MM.1S (cell line): ENCODE measurements around the gene CHM.
"Not testable (repeated sequence)": the region's sequence is repeated elsewhere in the genome, so short reads cannot be mapped to it uniquely, and the experiment has no call there.

Experiments
- DNase-seq: peaks from one replicate; pipeline ENCODE4 v3.0.0-alpha.2; 2015
- H2AFZ ChIP-seq: fragments of 300-600 bp; sonication (generic); 2 replicates; pipeline ENCODE4 v1.6.0; 2016; ENCODE audit warnings: antibody characterized with exemption, low read length
- H3F3A ChIP-seq: fragments of 300-600 bp; sonication (generic); 2 replicates; pipeline ENCODE4 v1.6.1; 2016; ENCODE audit warnings: mild to moderate bottlenecking, antibody characterized with exemption, low read length, moderate library complexity, mixed read lengths; ENCODE audit not compliant: insufficient read depth
- H3K27ac ChIP-seq: fragments of 300-600 bp; sonication (generic); 2 replicates; pipeline ENCODE4 v1.5.1; 2016; ENCODE audit warnings: mild to moderate bottlenecking, low read length
- H3K27me3 ChIP-seq: fragments of 300-600 bp; sonication (generic); replicated peaks from 2 replicates; pipeline ENCODE4 v1.6.0; 2016; ENCODE audit warnings: low read length; ENCODE audit not compliant: insufficient read depth
- H3K36me3 ChIP-seq: fragments of 300-600 bp; sonication (generic); replicated peaks from 2 replicates; pipeline ENCODE4 v1.6.1; 2016; ENCODE audit warnings: mild to moderate bottlenecking, low read length, mixed read lengths; ENCODE audit not compliant: insufficient read depth
- H3K4me1 ChIP-seq: fragments of 300-600 bp; sonication (generic); 2 replicates; pipeline ENCODE4 v1.6.1; 2016; ENCODE audit warnings: low read length, mixed read lengths
- H3K4me2 ChIP-seq: fragments of 300-600 bp; sonication (generic); 2 replicates; pipeline ENCODE4 v1.6.0; 2016; ENCODE audit warnings: low read depth, low read length
- H3K4me3 ChIP-seq: fragments of 300-600 bp; sonication (generic); 2 replicates; pipeline ENCODE4 v1.5.1; 2016; ENCODE audit warnings: low read length, mixed read lengths
- H3K79me2 ChIP-seq: fragments of 300-600 bp; sonication (generic); 2 replicates; pipeline ENCODE4 v1.6.1; 2016; ENCODE audit warnings: mixed run types, low read length, mixed read lengths
- H3K9ac ChIP-seq: fragments of 300-600 bp; sonication (generic); 2 replicates; pipeline ENCODE4 v1.6.1; 2016; ENCODE audit warnings: low read length, mixed read lengths
- H3K9me2 ChIP-seq: fragments of 300-600 bp; sonication (generic); replicated peaks from 2 replicates; pipeline ENCODE4 v1.6.1; 2016; ENCODE audit warnings: mild to moderate bottlenecking, low read length, mixed read lengths; ENCODE audit not compliant: insufficient read depth
- H3K9me3 ChIP-seq: fragments of 300-600 bp; sonication (generic); replicated peaks from 2 replicates; pipeline ENCODE4 v1.6.1; 2016; ENCODE audit warnings: mild to moderate bottlenecking, low read length, mixed read lengths; ENCODE audit not compliant: insufficient read depth
- H4K20me1 ChIP-seq: fragments of 300-600 bp; sonication (generic); 2 replicates; pipeline ENCODE4 v1.6.1; 2016; ENCODE audit warnings: mild to moderate bottlenecking, low read length, moderate library complexity, mixed read lengths; ENCODE audit not compliant: insufficient read depth
- EZH2 ChIP-seq: fragments of 300-600 bp; sonication (generic); optimal IDR thresholded peaks from 2 replicates; pipeline ENCODE3; 2017; ENCODE audit warnings: low read depth, mild to moderate bottlenecking, antibody characterized with exemption, low read length, mixed read lengths
- EZH2phosphoT487 ChIP-seq: fragments of 300-600 bp; sonication (generic); IDR thresholded peaks from 2 replicates; pipeline ENCODE4 v1.6.1; 2018; ENCODE audit warnings: antibody characterized with exemption, low read length
- TF ChIP-seq, protein P1 (sequence below): fragments of 300-600 bp; sonication (generic); IDR thresholded peaks from 2 replicates; pipeline ENCODE4 v1.5.1; 2016; ENCODE audit warnings: antibody characterized with exemption, low read length, mixed read lengths

Gene CHM

DNA sequence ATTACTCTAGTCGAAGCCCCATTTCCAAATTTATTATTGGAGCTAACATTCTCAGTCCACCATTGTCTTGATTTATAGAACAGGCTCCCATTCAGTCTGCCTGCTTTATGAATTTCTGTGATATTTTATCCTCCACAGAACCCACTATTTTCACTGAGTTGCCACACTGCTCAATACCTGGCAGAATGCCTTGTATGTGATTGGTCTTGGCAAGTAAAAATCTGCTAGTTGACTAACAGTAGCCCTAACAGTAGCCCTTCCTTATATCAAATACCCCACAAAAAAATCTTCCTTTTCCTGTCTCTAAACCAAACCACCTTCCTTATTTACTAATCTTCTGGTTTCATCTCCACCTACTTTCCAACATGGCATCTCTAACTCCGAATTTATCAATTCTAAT, 82.6 kb downstream of the CHM start:
- TF ChIP-seq, protein P1, sequence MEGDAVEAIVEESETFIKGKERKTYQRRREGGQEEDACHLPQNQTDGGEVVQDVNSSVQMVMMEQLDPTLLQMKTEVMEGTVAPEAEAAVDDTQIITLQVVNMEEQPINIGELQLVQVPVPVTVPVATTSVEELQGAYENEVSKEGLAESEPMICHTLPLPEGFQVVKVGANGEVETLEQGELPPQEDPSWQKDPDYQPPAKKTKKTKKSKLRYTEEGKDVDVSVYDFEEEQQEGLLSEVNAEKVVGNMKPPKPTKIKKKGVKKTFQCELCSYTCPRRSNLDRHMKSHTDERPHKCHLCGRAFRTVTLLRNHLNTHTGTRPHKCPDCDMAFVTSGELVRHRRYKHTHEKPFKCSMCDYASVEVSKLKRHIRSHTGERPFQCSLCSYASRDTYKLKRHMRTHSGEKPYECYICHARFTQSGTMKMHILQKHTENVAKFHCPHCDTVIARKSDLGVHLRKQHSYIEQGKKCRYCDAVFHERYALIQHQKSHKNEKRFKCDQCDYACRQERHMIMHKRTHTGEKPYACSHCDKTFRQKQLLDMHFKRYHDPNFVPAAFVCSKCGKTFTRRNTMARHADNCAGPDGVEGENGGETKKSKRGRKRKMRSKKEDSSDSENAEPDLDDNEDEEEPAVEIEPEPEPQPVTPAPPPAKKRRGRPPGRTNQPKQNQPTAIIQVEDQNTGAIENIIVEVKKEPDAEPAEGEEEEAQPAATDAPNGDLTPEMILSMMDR, result no peak
- TF ChIP-seq EZH2phosphoT487, result no peak
- no peak for TF ChIP-seq EZH2
- H3K27ac ChIP-seq, result no peak overlapping the region
- H3K27me3 ChIP-seq, result no peaks in the 10 kb centered on the region
- no peaks in the 10 kb centered on the region for H3K9me2 ChIP-seq
- H3K4me3 ChIP-seq, result no peak overlapping the region
- no peaks in the 10 kb centered on the region for H3K9me3 ChIP-seq
- no peaks in the 10 kb centered on the region for H3K36me3 ChIP-seq
- no peaks in the 10 kb centered on the region for H3K4me1 ChIP-seq
- no peak overlapping the region for H2AFZ ChIP-seq
- no peak overlapping the region for H3K9ac ChIP-seq
- H3K79me2 ChIP-seq, result no peaks in the 10 kb centered on the region
- no peaks in the 10 kb centered on the region for H3F3A ChIP-seq
- no peaks in the 10 kb centered on the region for H4K20me1 ChIP-seq
- no peak for DNase-seq
- H3K4me2 ChIP-seq, result no peak overlapping the region

DNA sequence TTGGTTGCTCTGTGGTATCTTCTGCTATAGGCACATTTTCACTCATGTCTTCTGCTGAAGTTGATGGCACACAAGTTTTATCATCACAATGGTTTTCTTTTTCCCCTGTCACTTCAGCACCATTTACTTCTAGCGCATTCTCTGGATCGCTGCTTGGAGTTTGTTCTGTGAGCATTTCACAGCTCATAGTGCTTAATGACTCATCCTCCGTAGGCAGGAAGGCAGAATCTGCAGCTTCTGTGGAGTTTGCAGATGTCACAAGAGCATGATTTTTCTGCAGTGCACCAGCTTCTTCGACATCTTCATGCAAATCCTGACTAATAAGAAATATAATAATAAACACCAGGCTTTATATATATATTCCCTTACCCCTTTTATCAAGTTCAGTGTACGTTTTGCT, 83.6 kb downstream of the CHM start:
- no peaks in the 10 kb centered on the region for H3K79me2 ChIP-seq
- no peaks in the 10 kb centered on the region for H3K4me1 ChIP-seq
- H3K4me3 ChIP-seq, result no peak overlapping the region
- TF ChIP-seq EZH2, result no peak
- no peak for TF ChIP-seq EZH2phosphoT487
- TF ChIP-seq, protein P1, result no peak
- no peaks in the 10 kb centered on the region for H3K27me3 ChIP-seq
- no peak for DNase-seq
- H3K9me3 ChIP-seq, result no peaks in the 10 kb centered on the region
- no peaks in the 10 kb centered on the region for H3K9me2 ChIP-seq
- no peak overlapping the region for H3K27ac ChIP-seq
- no peak overlapping the region for H2AFZ ChIP-seq
- no peaks in the 10 kb centered on the region for H3F3A ChIP-seq
- no peak overlapping the region for H3K9ac ChIP-seq
- H3K36me3 ChIP-seq, result no peaks in the 10 kb centered on the region
- H3K4me2 ChIP-seq, result no peak overlapping the region
- no peaks in the 10 kb centered on the region for H4K20me1 ChIP-seq

DNA sequence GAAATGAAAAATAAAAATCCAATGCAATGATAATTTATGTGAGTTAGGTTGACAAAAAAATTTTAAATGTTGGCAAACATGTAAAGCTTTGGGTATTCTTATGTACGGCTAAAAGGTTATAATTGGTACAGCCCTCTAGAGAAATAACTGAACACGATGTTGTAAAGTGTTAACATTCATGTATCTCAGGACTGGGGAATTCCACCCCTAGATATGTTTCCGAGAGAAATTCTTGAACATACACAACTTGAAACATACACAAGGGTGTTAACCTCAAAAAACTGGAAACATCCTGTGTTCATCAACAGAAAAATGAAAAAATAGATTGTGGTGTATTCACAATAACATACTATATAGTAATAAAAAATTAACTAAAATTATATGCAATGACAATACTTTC, 91.8 kb downstream of the CHM start:
- H3F3A ChIP-seq, result no peaks in the 10 kb centered on the region
- H4K20me1 ChIP-seq, result no peaks in the 10 kb centered on the region
- no peaks in the 10 kb centered on the region for H3K79me2 ChIP-seq
- H3K9me2 ChIP-seq, result no peaks in the 10 kb centered on the region
- H3K4me2 ChIP-seq, result no peak overlapping the region
- H3K27me3 ChIP-seq, result no peaks in the 10 kb centered on the region
- no peak overlapping the region for H3K27ac ChIP-seq
- H2AFZ ChIP-seq, result no peak overlapping the region
- no peak overlapping the region for H3K9ac ChIP-seq
- no peaks in the 10 kb centered on the region for H3K4me1 ChIP-seq
- H3K4me3 ChIP-seq, result no peak overlapping the region
- DNase-seq, result no peak
- no peak for TF ChIP-seq EZH2
- TF ChIP-seq EZH2phosphoT487, result no peak
- TF ChIP-seq, protein P1, result no peak
- H3K36me3 ChIP-seq, result no peaks in the 10 kb centered on the region; the same call in none of the 2 replicates
- no peaks in the 10 kb centered on the region for H3K9me3 ChIP-seq

DNA sequence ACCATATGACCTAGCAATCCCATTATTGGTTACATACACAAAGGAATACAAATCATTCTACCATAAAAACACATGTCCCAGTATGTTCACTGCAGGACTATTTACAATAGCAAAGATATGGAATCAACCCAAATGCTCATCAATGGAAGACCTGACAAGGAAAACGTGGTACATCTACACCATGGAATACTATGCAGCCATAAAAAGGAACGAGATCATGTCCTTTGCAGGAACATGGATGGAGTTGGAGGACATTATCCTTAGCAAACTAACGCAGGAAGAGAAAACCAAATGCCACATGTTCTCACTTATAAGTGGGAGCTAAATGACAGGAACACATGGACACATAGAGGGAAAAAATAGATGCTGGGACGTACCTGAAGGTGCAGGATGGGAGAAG, 102.6 kb downstream of the CHM start:
- not testable (repeated sequence) for H3K4me2 ChIP-seq, H3K27ac ChIP-seq, H3K36me3 ChIP-seq, H3K79me2 ChIP-seq, DNase-seq, H2AFZ ChIP-seq, H3K27me3 ChIP-seq, H3K4me1 ChIP-seq, H3K9me2 ChIP-seq, H3K4me3 ChIP-seq, H4K20me1 ChIP-seq, H3K9me3 ChIP-seq, H3K9ac ChIP-seq, H3F3A ChIP-seq
